ENCODE results near the gene ABI3BP. TPM values are rescaled to one million over a fixed set of nuclear protein-coding genes. Genes with fewer than 3 reads are reported as not detected.

The ABI3BP gene
- total RNA-seq, 2 donors from 2014 or later, result 16.4 to 34.6 TPM

GRCh38 chr3:100891827-100892226 lies 101.4 kb downstream of the ABI3BP start:
- H3K9ac ChIP-seq (ENCODE audit: low read depth in 2 of 2, low read length in 2 of 2), result no peak overlapping the region
- H3K4me1 ChIP-seq, result no peaks in the 10 kb centered on the region
- H3K9me3 ChIP-seq, result no peaks in the 10 kb centered on the region
- intact Hi-C loops (cut with DNase I), result loop anchor here (5.0 kb wide), 2 partner anchors 300 to 490 kb away; no protein-coding TSS in a partner anchor
- H3K4me3 ChIP-seq, result no peak overlapping the region
- no peak for DNase-seq
- TF ChIP-seq, protein P1, sequence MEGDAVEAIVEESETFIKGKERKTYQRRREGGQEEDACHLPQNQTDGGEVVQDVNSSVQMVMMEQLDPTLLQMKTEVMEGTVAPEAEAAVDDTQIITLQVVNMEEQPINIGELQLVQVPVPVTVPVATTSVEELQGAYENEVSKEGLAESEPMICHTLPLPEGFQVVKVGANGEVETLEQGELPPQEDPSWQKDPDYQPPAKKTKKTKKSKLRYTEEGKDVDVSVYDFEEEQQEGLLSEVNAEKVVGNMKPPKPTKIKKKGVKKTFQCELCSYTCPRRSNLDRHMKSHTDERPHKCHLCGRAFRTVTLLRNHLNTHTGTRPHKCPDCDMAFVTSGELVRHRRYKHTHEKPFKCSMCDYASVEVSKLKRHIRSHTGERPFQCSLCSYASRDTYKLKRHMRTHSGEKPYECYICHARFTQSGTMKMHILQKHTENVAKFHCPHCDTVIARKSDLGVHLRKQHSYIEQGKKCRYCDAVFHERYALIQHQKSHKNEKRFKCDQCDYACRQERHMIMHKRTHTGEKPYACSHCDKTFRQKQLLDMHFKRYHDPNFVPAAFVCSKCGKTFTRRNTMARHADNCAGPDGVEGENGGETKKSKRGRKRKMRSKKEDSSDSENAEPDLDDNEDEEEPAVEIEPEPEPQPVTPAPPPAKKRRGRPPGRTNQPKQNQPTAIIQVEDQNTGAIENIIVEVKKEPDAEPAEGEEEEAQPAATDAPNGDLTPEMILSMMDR (IDR thresholded peaks at IDR 0.05), result no peak
- H3K27me3 ChIP-seq, result no peaks in the 10 kb centered on the region
- H3K36me3 ChIP-seq, result no peaks in the 10 kb centered on the region
- H3K27ac ChIP-seq, result no peak overlapping the region

- Histone ChIP-seq H3K4me1 (no peaks in the 10 kb centered on the region), H3K9me3 (no peaks in the 10 kb centered on the region), H3K36me3 (no peaks in the 10 kb centered on the region), H3K9ac (ENCODE audit: low read depth in 2 of 2, low read length in 2 of 2) (no peak overlapping the region), H3K27me3 (no peaks in the 10 kb centered on the region), H3K27ac (no peak overlapping the region), H3K4me3 (no peak overlapping the region)
- no peak for DNase-seq
- intact Hi-C loops (cut with DNase I), result loop anchor here (5.0 kb wide), 2 partner anchors 301 to 491 kb away; no protein-coding TSS in a partner anchor
- TF ChIP-seq, protein P1 (IDR thresholded peaks at IDR 0.05), result no peak
Observed at GRCh38 chr3:100891033-100891432, 102.2 kb downstream of the ABI3BP start.

DNA sequence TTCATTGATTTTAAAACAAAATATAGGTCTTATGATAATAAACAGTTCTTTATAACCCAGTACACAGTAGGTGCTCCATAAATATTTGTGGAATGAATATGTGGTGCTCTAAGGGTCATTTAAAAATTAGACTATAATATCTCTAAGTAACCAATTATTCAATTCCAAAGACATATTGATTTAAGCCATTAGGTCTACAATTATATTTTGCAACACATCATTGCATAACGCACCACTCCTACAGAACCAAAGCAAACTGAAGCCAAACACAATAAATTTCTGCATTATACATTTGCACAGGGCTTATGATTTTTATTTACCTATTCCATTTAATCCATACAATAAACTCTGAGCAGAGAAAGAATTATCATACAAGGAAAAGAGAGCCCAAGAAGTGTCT lies 104.3 kb downstream of the ABI3BP start:
- no peaks in the 10 kb centered on the region for H3K9me3 ChIP-seq
- DNase-seq, result no peak
- H3K27ac ChIP-seq, result no peak overlapping the region
- no peak overlapping the region for H3K9ac ChIP-seq (ENCODE audit: low read depth in 2 of 2, low read length in 2 of 2)
- intact Hi-C loops (cut with DNase I), result no loop called here
- H3K27me3 ChIP-seq, result no peaks in the 10 kb centered on the region
- H3K4me3 ChIP-seq, result no peak overlapping the region
- TF ChIP-seq, protein P1 (IDR thresholded peaks at IDR 0.05), result no peak
- H3K4me1 ChIP-seq, result no peaks in the 10 kb centered on the region
- H3K36me3 ChIP-seq, result no peaks in the 10 kb centered on the region

DNA sequence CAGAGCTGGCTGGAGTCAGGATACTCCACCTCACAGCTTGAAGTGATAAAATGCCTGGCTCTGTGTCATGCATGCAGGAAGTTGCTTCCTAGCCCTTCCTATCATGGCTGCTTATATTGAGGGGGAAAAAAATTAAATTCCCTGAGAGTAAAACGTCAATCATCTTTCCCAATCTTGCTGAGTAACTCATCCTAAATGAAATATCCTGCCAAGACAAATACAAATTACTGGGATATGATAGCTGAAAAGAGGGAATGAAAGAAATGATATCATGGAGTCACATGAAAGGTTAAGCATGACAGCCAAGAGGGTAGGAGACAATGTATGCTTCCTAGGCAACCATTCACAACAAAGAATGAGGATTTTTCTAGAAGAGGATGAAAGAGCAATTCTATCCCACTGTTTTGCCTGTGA lies 110.6 kb downstream of the ABI3BP start:
- Histone ChIP-seq H3K9ac (ENCODE audit: low read depth in 2 of 2, low read length in 2 of 2) (no peak overlapping the region), H3K36me3 (no peaks in the 10 kb centered on the region), H3K4me3 (no peak overlapping the region), H3K27ac (no peak overlapping the region), H3K27me3 (no peaks in the 10 kb centered on the region), H3K9me3 (no peaks in the 10 kb centered on the region), H3K4me1 (no peaks in the 10 kb centered on the region)
- TF ChIP-seq, protein P1 (IDR thresholded peaks at IDR 0.05), result no peak
- DNase-seq, result no peak
- intact Hi-C loops (cut with DNase I), result no loop called here

DNA sequence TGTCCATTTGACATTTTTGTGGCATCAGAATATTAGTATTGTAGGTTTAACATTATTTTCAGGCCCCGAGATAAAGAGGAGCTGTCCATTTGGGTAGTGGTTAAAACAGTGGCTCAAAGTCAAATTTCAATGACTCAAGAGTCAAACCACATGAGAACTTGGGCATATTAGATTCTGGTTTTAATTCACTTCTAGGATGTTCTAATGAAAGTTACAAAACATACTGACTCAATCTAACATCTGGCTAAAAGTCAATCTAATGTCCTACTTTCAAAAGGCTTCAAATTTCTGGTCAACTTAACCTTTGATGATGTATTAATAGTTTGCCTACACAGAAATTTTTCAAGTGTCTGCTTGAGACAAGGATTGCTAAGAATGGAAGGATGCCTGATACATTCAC lies 112.4 kb downstream of the ABI3BP start:
- intact Hi-C loops (cut with DNase I), result no loop called here
- DNase-seq, result no peak
- no peaks in the 10 kb centered on the region for H3K27me3 ChIP-seq
- H3K36me3 ChIP-seq, result no peaks in the 10 kb centered on the region
- H3K27ac ChIP-seq, result no peak overlapping the region
- H3K9ac ChIP-seq (ENCODE audit: low read depth in 2 of 2, low read length in 2 of 2), result no peak overlapping the region
- no peaks in the 10 kb centered on the region for H3K4me1 ChIP-seq
- TF ChIP-seq, protein P1 (IDR thresholded peaks at IDR 0.05), result no peak
- no peaks in the 10 kb centered on the region for H3K9me3 ChIP-seq
- H3K4me3 ChIP-seq, result no peak overlapping the region

Measured in colonic mucosa (tissue), 4 donors.